IPS DF 4.7 (cell line): ENCODE data around the gene RHBDL2.
A peak's percentile ranks its signal among the peaks of the same experiment; 100 is the strongest.
"Not testable (repeated sequence)": the region's sequence is repeated elsewhere in the genome, so short reads cannot be mapped to it uniquely, and the experiment has no call there.

Experiments used
- DNase-seq: peaks from one replicate; pipeline ENCODE4 v3.0.0-alpha.2; 2013; ENCODE audit warnings: low spot score; ENCODE audit errors: extremely low read depth

RHBDL2 gene

DNA sequence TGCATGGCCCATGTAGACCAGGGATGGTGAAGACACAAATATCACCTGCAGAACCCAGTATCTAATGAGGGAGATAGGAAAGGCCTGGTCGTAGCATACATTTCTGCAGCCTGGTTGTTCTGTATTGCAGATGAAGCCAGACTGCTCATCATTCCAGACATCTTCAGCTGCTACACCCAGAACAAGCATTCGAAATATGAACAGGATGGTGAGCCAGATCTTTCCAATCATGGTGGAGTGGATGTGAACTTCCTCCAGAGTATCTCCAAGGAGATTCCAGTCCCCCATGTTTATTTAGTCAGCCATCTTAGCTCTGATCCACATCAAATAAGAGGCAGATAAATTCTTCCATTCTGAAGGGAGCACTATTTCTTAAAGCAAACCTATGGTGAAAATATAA lies 65.8 kb downstream of the RHBDL2 start:
- DNase-seq, result no peak

DNA sequence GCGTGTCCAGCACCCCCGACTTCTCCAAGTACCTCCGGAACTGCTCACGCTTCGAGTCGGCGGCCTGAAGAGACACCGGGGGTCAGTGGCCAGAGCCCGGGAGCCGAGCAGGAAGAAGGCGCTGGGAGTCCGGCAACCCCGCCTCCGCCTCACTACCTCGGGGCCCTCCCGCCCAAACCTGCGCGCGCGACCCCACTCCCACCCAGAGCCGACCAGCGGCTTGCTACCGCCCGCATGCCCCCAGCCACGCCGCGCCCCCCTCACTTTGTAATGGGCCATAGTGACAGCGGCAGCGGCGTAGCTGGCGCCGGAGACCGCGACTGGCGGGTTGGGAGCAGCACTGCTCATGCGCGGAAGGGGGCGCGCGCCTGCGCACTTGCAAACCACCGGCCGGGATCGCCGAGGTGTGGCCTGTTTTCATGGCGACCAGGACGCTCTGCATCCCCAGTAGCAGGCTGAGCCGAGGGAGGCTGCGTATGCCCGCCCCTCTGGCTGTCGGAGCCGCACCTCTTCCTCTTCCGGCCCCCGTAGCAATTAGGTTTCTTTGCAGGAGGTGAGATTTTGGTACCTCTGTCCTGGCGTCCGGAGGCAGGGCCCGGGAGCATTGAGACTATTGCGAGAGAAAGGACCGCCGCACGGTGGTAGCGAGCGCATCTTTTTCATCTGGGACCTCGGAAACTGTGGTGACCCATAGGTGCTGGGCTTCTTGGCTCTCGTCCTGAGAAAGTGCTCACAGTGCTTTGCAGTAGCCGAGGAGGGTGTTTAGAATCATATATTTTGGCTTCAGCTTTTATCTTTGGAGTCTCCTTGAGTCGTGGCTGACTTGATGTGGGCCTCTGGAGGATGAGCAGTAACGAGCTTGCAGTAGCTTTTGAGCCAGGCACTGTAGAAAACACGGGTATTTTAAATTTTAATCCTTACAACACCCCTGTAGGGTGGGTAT lies 68.3 kb downstream of the RHBDL2 start, which contains the start of gene MYCBP:
Gene MYCBP (minus strand): TSS at position 322 of the 943 bp plus-strand sequence. CDS start 43 bp downstream, at position 279.
- DNase-seq, result peak; percentile 90

DNA sequence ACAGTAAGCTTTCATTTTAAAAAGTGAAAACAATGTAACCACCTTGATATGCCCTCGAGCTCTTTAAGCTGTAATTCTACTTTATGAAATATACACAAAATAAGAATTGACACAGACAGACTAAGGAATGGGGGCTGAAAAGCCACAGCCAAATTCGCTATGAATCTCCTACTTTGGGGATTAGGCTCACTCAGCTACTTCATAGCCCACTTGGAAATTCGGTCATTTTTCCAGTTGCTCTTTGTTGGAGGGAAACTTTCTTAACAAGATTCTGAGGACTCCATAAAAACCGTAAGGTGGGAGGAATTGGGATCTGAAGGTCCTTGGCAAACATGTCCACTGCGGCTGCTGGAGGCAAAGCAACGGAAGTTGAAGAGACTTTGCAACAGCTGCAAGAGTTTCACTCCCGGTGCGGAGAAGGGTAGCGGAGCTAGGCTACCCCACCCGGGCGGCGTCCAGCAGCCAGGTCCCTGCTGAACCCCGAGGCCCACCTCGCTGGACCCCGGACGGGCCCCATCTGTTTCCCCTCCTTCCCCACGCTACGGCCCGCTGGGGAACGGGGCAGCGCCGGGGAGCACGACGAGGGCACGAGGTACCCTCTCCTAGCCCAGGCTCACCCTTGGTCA lies 69.1 kb downstream of the RHBDL2 start:
- no peak for DNase-seq

DNA sequence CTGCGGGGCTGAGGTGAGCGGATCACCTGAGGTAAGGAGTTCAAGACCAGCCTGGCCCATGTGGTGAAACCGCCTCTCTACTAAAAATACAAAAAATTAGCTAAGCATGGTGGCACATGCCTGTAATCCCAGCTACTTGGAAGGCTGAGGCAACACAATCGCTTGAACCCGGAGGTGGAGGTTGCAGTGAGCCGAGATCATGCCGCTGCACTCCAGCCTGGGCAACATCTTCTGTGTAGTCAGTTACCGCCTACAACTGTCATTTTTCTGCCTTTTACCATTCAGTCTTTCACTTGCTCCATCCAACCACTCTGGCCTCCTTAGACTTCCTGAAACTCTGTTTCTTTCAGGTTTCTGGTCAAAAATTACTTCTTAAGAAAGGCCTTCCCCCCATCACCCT lies 70.6 kb downstream of the RHBDL2 start:
- DNase-seq, result no peak

DNA sequence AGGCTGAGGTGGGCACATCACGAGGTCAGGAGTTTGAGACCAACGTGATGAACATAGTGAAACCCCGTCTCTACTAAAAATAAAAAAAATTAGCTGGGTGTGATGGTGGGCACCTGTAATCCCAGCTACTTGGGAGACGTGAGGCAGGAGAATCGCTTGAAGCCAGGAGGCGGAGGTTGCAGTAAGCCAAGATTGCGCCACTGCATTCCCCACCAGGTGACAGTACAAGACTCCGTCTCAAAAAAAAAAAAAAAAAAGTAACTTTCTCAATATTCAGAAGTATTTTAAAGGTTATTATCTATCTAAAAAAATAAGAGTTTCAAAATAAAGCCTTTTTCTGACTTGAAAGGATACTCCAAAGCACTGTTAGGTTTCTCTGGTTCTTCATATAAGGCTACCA lies 74.4 kb downstream of the RHBDL2 start:
- no peak for DNase-seq

DNA sequence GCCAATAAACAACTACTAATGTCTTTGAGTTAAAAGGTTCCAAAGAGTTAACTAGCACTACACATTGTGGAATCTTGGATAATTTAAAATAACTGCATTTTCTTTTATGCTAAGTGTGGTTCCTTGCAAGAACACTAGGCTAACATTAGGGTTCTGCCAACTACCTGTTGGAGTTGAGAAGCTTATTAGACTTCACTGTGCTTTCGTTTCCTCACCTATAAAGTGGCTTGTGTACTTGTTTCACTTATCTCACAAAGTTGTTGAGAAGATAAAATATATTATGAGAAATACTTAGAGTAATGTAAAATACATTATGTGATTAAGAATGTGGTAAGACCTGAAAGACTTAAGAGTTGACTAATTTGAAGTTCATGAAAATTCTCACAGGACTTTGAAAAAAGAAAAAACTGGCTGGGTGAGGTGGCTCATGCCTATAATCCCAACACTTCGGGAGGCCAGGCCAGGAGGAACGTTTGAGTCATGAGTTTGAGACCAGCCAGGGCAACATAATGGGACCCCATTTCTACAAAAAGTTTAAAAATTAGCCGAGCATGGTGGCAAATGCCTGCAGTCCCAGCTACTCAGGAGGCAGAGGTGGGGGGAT lies 76.4 kb downstream of the RHBDL2 start:
- DNase-seq, result no peak

DNA sequence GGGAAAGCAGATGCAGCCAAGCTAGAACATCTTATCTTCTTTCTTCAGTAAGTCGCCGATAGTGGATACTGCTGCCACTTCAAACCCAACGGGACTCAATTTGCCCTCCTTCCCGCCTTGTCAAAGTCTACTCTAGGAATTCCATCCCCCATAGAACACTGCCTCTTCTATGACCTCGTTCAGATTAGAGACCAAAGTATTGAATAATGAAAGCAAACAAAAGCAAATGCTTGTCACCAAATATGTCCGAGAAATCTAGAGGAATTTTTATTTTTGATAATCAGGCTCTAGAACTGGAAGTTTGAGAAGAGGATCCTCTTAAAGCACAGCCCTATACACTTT lies 81.2 kb downstream of the RHBDL2 start:
- no peak for DNase-seq

DNA sequence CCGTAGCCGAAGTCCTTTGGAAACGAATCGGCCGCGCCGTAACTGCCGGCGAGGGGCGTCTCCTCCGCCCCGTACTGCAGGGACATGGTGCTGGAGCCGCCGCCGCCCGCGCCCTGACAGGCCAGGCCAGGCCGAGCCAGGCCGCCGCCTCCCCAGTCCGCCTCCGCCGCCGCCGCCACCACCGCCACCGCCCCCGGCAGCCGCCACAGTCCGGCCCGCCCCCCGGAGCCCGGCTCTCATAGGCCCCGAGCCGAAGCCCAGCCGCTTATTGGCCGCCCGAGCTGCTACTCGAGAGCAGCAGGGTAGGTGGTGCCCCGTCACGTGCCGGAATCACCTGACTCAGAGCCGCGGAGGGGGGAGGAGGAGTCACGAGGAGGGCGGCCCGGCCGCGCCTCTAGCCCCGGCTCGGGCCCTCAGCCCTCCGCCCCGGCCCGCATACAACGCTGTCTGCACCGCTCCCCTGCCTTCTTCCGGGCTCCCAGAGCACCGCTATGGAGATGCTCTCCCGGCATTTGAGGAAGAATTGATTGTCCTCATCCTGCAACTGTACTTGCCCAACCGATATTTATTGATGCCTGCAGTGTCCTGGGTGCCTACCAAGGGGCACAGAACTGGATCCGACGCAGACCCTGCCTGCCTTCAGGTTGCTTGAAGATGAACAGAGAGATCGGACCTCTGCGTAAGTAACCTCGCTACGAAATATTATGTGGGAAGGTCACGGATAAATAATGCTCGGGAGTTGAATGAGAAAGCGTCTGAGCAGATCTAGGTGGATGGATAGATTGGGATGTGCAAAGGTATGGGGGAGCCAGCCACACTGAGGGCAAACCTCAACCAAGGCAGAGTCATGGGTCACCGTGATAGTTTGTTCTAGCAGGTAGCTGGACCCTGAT lies 81.8 kb downstream of the RHBDL2 start, which contains the start of gene RRAGC:
Gene RRAGC (minus strand): TSS at position 212 of the 893 bp plus-strand sequence. CDS start 126 bp downstream, at position 86.
- DNase-seq, result peak; percentile 64

DNA sequence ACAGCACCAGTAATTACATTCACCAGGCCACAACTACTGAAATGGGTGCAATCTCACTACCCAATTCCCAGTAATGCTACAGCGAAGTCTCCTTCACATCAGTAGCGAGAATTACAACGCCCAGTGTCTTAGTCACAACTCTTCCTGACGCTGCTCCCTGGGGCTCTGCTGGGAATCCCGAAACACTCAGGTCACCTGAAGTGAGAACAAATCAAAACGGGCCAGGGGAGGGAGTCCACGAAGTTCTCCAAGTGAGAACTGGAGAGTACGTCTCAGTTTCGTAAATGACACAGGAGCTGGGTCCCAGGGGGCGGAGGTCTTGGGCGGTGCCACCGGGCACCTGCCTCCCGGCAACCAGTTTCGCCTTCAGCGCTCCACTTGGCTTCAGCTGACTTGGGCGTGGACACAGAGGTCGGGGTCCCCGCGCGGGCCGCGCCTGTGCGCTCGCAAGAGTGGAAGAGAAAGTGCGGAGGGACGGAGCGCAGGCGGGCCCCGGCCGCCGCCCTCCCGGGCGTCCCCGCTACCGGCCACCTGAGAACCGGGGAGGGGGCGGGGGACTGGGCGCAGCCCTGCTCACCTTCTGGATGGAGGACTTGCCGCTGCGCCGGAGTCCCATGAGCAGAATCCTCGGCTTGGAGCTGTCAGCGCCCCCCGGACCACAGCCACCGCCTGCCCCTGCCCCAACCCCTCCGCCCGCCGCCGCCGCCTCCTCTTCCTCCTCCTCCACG lies 82.6 kb downstream of the RHBDL2 start:
- DNase-seq, result no peak

DNA sequence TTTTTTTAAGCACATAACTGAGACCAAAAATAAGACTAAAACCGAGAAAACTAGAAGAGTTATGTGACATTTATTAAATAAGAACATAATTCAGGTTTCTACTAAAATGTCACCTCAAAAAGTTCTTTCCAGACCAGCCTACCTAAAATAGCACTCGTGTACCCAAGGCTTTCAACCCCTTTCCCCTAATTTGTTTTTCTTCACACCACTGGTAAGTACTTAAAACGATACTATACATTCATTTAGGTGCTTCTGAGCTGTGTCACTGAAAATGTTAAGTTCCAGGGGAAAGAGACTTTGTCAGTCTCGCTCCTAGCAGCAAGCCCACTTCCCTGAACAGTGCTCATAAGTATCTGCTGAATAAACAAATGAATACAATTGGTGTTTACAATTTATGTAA lies 88.8 kb downstream of the RHBDL2 start:
- no peak for DNase-seq

DNA sequence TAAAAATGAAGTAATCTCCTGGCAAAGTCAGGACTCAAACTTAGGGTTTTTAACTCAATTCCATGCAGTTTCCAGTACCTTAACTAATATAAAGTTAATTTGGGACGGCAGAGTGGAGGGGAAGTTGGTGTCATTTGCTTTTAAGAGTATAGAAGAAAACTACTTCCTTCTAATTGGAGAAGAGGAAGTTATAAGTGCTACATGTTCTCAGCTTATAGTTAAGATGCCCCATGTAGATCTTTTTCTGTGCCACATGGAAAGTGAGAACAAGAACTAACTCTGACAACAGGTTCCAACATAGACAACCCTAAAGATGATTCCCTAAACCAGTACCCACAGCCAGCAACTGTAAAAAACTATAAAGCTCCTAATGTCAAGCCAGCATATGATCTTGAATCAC lies 93.6 kb downstream of the RHBDL2 start:
- no peak for DNase-seq

DNA sequence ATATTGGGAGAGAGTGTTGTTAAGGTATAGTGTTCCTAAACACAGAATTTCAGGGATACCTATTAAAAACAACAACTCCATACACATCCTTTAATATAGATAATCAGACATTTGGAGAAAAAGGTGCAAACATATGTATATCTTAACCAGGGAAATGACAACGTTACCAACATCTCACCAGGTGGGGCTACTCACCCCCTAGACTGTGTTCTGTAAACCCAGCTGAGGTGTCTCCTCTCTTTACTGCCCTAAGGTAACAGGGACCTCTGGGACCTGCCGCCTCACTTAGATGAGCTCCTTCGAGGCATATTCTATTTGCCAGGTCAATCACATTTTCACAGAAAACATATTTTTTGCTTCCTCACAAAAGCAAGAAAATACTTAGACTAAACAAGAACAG lies 95.4 kb downstream of the RHBDL2 start:
- no peak for DNase-seq

DNA sequence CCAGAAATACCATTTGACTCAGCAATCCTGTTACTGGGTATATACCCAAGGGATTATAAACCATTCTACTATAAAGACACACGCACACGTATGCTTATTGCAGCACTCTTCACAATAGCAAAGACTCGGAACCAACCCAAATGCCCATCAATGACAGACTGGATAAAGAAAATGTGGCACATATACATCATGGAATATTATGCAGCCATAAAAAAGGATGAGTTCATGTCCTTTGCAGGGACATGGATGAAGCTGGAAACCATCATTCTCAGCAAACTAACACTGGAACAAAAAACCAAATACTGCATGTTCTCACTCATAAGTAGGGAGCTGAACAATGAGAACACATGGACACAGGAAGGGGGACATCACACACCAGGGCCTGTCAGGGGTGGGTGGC lies 96.5 kb downstream of the RHBDL2 start:
- DNase-seq, result not testable (repeated sequence)

DNA sequence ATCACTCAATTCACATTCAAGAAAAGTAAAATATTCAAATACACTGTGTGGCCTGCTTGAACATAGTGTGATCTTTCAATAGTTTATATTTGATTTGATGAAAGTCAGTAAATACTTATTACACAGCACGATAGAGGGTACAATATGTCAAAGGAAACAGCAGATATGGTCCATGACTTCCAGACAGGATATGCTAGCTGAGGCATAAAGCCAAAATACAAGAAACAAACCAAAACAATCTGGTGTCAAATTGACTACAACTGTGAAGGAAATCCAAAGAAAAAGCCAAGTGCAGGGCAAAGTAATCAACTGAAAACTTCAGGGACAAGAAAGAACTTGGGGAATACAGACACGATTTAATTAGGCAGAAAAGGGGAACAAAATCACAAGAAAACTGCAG lies 101.3 kb downstream of the RHBDL2 start:
- no peak for DNase-seq

DNA sequence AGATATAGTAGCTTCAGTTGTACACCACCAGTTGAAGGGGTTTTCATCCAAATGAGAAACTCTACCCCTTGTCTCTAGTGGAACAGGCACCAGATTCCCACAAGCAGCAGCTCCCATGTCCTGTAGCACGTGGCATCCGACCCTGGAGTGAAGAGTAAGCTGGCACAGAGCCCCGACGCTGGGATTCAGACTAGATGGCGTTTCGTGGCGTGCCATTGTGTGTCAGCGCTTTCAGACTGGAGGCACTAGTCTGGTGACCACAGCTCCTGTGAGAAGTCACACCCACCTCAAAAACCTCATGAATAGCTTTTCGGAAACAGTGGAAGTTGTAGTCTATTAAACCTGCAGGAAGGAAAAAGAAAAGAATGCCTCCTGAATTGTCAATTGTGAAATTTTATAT lies 102.3 kb downstream of the RHBDL2 start:
- no peak for DNase-seq

DNA sequence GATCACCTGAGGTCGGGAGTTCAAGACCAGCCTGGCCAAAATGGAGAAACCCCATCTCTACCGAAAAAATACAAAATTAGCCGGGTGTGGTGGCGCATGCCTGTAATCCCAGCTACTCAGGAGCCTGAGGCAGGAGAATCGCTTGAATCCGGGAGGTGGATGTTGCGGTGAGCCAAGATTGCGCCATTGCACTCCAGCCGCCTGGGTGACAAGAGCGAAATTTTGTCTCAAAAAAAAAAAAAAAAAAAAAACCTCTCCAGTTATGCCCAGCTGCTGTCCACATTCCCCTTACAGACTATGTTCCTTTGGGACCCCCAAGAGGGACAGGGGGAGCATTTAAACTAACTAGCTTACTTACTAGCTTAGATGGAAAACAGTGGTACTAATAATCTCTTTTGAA lies 105.3 kb downstream of the RHBDL2 start:
- DNase-seq, result not testable (repeated sequence)
